Stromal cell of bone marrow (primary cell): Measurements from ENCODE around the gene CDK3.

Source experiments
- DNase-seq: peaks from one replicate; pipeline ENCODE4 v3.0.0-alpha.2; 2012; ENCODE audit warnings: low read depth

CDK3 gene

GRCh38 chr17:75991396-75991795 is 9.3 kb upstream of the CDK3 start:
- no peak for DNase-seq

- DNase-seq: no peak
Observed at GRCh38 chr17:75994802-75995370, 5.8 kb upstream of the CDK3 start.

GRCh38 chr17:75995385-75995925 is 5.2 kb upstream of the CDK3 start:
- DNase-seq: no peak

- no peak for DNase-seq
Observed at GRCh38 chr17:75996665-75997590, 3.7 kb upstream of the CDK3 start.

GRCh38 chr17:75998327-75998795 is 2.3 kb upstream of the CDK3 start:
- no peak for DNase-seq

- DNase-seq: no peak
Observed at GRCh38 chr17:76000016-76000754, 470 bp upstream of the CDK3 start.

GRCh38 chr17:76002100-76002499 is 1.4 kb downstream of the CDK3 start:
- DNase-seq: no peak

- no peak for DNase-seq
Observed at GRCh38 chr17:76003915-76004314, 3.3 kb downstream of the CDK3 start.

- DNase-seq: no peak
Observed at GRCh38 chr17:76004750-76005262, 4.2 kb downstream of the CDK3 start.

- peak; percentile 38 for DNase-seq
Observed at GRCh38 chr17:76005263-76006149, 4.9 kb downstream of the CDK3 start.

GRCh38 chr17:76007131-76007849 is 6.6 kb downstream of the CDK3 start:
- no peak for DNase-seq

GRCh38 chr17:76007850-76008165 is 7.2 kb downstream of the CDK3 start:
- DNase-seq: no peak

GRCh38 chr17:76008208-76008607 is 7.6 kb downstream of the CDK3 start:
- no peak for DNase-seq

- DNase-seq: no peak
Observed at GRCh38 chr17:76008630-76009425, 8.2 kb downstream of the CDK3 start.

GRCh38 chr17:76009447-76009846 is 8.8 kb downstream of the CDK3 start:
- no peak for DNase-seq

GRCh38 chr17:76009969-76010661 is 9.5 kb downstream of the CDK3 start:
- DNase-seq: no peak

GRCh38 chr17:76011951-76012350 is 11.3 kb downstream of the CDK3 start:
- no peak for DNase-seq

GRCh38 chr17:76013377-76013932 is 12.8 kb downstream of the CDK3 start:
- DNase-seq: no peak
